Vagina (tissue), 2 donors: Measurements from ENCODE around the gene CLASRP.

Experiments
- POLR2A ChIP-seq, 2 donors: fragments of 450-650 bp; IDR thresholded peaks; one replicate each; pipeline ENCODE4 v1.6.1; 2017; ENCODE audit warnings: antibody characterized with exemption in 2 of 2, mild to moderate bottlenecking in 2 of 2, moderate library complexity in 2 of 2
- POLR2AphosphoS5 ChIP-seq, 2 donors: sonication (generic); formaldehyde crosslinking; IDR thresholded peaks; one replicate each; pipeline ENCODE4 v1.9.0; 2017; ENCODE audit warnings: antibody characterized with exemption in 2 of 2, mild to moderate bottlenecking in 2 of 2, low read depth in 1 of 2; ENCODE audit not compliant: insufficient read depth in 1 of 2
- TF ChIP-seq, protein P1 (sequence below), 3 experiments: fragments of 450-650 bp in 2 of 3; fragments of 200-600 bp in 1 of 3; sonication (generic) in 1 of 3; IDR thresholded peaks; one replicate each; pipeline ENCODE4 v1.5.1; 2017 to 2019; ENCODE audit warnings: antibody characterized with exemption in 3 of 3, mild to moderate bottlenecking in 2 of 3, moderate library complexity in 2 of 3

DNA sequence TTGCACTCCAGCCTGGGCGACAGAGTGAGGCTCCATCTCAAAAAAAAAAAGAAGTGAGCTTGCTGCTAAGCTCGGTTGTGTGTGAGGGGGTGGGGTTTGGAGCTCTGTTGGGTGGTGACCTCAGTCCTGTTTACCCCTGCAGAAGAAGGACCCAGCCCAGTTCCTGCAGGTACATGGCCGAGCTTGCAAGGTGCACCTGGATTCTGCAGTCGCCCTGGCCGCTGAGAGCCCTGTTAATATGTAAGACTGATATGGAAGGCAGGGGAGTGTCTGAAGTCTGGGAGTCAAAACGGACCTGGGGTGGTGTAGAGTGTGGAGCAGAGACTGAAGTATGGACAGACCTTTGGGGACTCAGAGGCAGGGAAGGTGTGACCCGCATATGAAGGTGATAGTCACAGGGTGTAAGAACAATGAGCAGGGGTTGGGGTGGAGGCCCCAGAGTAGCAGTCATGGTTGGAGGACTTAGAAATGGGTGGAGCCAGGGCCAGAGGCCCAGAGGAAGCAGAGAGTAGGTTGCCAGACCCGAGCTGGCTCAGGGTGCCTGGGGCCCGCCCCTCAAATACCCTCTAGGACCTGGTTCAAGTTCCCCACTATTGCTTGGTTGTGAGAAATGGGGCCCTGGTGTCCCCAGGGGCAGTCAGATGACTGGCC lies 13.2 kb downstream of the CLASRP start:
- no peak for TF ChIP-seq POLR2A (IDR thresholded peaks at IDR 0.05)
- TF ChIP-seq, protein P1, sequence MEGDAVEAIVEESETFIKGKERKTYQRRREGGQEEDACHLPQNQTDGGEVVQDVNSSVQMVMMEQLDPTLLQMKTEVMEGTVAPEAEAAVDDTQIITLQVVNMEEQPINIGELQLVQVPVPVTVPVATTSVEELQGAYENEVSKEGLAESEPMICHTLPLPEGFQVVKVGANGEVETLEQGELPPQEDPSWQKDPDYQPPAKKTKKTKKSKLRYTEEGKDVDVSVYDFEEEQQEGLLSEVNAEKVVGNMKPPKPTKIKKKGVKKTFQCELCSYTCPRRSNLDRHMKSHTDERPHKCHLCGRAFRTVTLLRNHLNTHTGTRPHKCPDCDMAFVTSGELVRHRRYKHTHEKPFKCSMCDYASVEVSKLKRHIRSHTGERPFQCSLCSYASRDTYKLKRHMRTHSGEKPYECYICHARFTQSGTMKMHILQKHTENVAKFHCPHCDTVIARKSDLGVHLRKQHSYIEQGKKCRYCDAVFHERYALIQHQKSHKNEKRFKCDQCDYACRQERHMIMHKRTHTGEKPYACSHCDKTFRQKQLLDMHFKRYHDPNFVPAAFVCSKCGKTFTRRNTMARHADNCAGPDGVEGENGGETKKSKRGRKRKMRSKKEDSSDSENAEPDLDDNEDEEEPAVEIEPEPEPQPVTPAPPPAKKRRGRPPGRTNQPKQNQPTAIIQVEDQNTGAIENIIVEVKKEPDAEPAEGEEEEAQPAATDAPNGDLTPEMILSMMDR (IDR thresholded peaks at IDR 0.05) = no peak
- no peak for TF ChIP-seq POLR2AphosphoS5 (IDR thresholded peaks at IDR 0.05; ENCODE audit: insufficient read depth in 1 of 2, low read depth in 1 of 2)
